Fibroblast of lung (primary cell): ENCODE results near the gene RERE. TPM values are rescaled to one million over a fixed set of nuclear protein-coding genes. Genes with fewer than 3 reads are reported as not detected.

ENCODE experiments used
- DNase-seq, 2 donors: peaks; one replicate each; pipeline versions ENCODE4 v3.0.0 to v3.0.0-alpha.2; 2010; ENCODE audit warnings: low read depth in 2 of 2
- H2AFZ ChIP-seq: 2 replicates; pipeline ENCODE4 v1.5.1; 2012; ENCODE audit warnings: low read length, control low read depth, inconsistent platforms
- H3K27ac ChIP-seq: 2 replicates; pipeline ENCODE4 v1.5.1; 2011; ENCODE audit warnings: low read length, control low read depth; ENCODE audit not compliant: insufficient read depth
- H3K27me3 ChIP-seq: 2 replicates; pipeline ENCODE4 v1.5.1; 2011; ENCODE audit warnings: mild to moderate bottlenecking, low read length; ENCODE audit not compliant: control insufficient read depth, insufficient read depth
- H3K36me3 ChIP-seq: 2 replicates; pipeline ENCODE4 v1.5.1; 2011; ENCODE audit warnings: low read length; ENCODE audit not compliant: control insufficient read depth, insufficient read depth
- H3K4me1 ChIP-seq: 2 replicates; pipeline ENCODE4 v1.5.1; 2011; ENCODE audit warnings: low read length; ENCODE audit not compliant: control insufficient read depth, insufficient read depth; ENCODE audit errors: extremely low read depth
- H3K4me2 ChIP-seq: 2 replicates; pipeline ENCODE4 v1.5.1; 2011; ENCODE audit warnings: low read length, control low read depth; ENCODE audit not compliant: insufficient read depth; ENCODE audit errors: extremely low read depth
- H3K4me3 ChIP-seq, 4 experiments: fragments of 200-600 bp in 1 of 4; sonication (generic) in 1 of 4; replicated peaks in 1 of 4; 2 replicates each; pipeline ENCODE4 v1.5.1; 2011 to 2016; ENCODE audit warnings: low read length in 4 of 4, low read depth in 3 of 4, mild to moderate bottlenecking in 3 of 4, control low read depth in 2 of 4, inconsistent platforms in 1 of 4, mixed read lengths in 1 of 4; ENCODE audit not compliant: insufficient read depth in 1 of 4; ENCODE audit errors: control extremely low read depth in 1 of 4
- H3K79me2 ChIP-seq: 2 replicates; pipeline ENCODE4 v1.5.1; 2012; ENCODE audit warnings: mild to moderate bottlenecking, low read length, inconsistent platforms; ENCODE audit not compliant: control insufficient read depth, insufficient read depth
- H3K9ac ChIP-seq: 2 replicates; pipeline ENCODE4 v1.5.1; 2011; ENCODE audit warnings: mild to moderate bottlenecking, low read length, control low read depth; ENCODE audit not compliant: insufficient read depth
- H3K9me3 ChIP-seq: 2 replicates; pipeline ENCODE4 v1.5.1; 2012; ENCODE audit warnings: low read depth, low read length; ENCODE audit not compliant: control insufficient read depth, insufficient read depth
- H4K20me1 ChIP-seq: 2 replicates; pipeline ENCODE4 v1.5.1; 2011; ENCODE audit warnings: low read length; ENCODE audit not compliant: control insufficient read depth, insufficient read depth; ENCODE audit errors: extremely low read depth
- CTCF ChIP-seq, 2 donors: IDR thresholded peaks in 1 of 2; conservative IDR thresholded peaks in 1 of 2; 1 replicate in 1 of 2; 2 replicates in 1 of 2; pipeline ENCODE4 v1.5.1; 2011 to 2012; ENCODE audit warnings: low read length in 2 of 2, control low read depth in 1 of 2, inconsistent platforms in 1 of 2, low read depth in 1 of 2, mild to moderate bottlenecking in 1 of 2
- EZH2 ChIP-seq: IDR thresholded peaks from 2 replicates; pipeline ENCODE4 v1.5.1; 2012; ENCODE audit warnings: low read length, control low read depth, mild to moderate bottlenecking; ENCODE audit errors: missing control alignments
- polyA plus RNA-seq, 2 donors: library from polyadenylated mRNA; depleted of rRNA in 1 of 2; stranded (reverse) in 1 of 2; unstranded in 1 of 2; fragments of >200 nt; gene quantifications; 2 replicates each; pipeline ENCODE4 v1.2.1, GENCODE V29; 2011 to 2012; ENCODE audit warnings: missing spikeins in 1 of 2
- total RNA-seq: library from RNA; depleted of rRNA; stranded (reverse); fragments of >200 nt; gene quantifications from 2 replicates; pipeline ENCODE4 v1.2.1, GENCODE V29; 2014

The RERE gene
- total and polyA plus RNA-seq, 2 donors (not counting 1 experiment from before 2014, with no cell fraction given) = 3.7 to 51.0 TPM

- no peaks in the 10 kb centered on the region for H3K9me3 ChIP-seq
- H3K36me3 ChIP-seq = no peaks in the 10 kb centered on the region
- H3K27ac ChIP-seq = no peak overlapping the region
- H4K20me1 ChIP-seq = no peaks in the 10 kb centered on the region
- no peak overlapping the region for H2AFZ ChIP-seq
- peaks cover 7% of the 10 kb centered on the region for H3K4me1 ChIP-seq
- H3K4me3 ChIP-seq = no peak overlapping the region
- DNase-seq = no peak
- no peaks in the 10 kb centered on the region for H3K27me3 ChIP-seq
- peaks cover 5% of the 10 kb centered on the region for H3K79me2 ChIP-seq
- TF ChIP-seq EZH2 (no peak), CTCF (conservative IDR thresholded peaks at IDR 0.05 in 1 of 2, IDR thresholded peaks at IDR 0.05 in 1 of 2; ENCODE audit: low read depth in 1 of 2, low read length in 2 of 2) (no peak)
- H3K9ac ChIP-seq = no peak overlapping the region
- no peak overlapping the region for H3K4me2 ChIP-seq
These were observed 143.0 kb downstream of the RERE start for GRCh38 chr1:8674481-8674880.

GRCh38 chr1:8671306-8671917 lies 146.0 kb downstream of the RERE start:
- Histone ChIP-seq H4K20me1 (no peaks in the 10 kb centered on the region), H3K27me3 (no peaks in the 10 kb centered on the region), H3K4me1 (peaks cover 19% of the 10 kb centered on the region), H3K9ac (no peak overlapping the region), H3K36me3 (no peaks in the 10 kb centered on the region), H3K9me3 (no peaks in the 10 kb centered on the region), H2AFZ (no peak overlapping the region), H3K79me2 (peaks cover 14% of the 10 kb centered on the region), H3K27ac (no peak overlapping the region), H3K4me2 (no peak overlapping the region), H3K4me3 (no peak overlapping the region)
- DNase-seq = peak; percentile 62 to 88
- TF ChIP-seq EZH2 (no peak), CTCF (conservative IDR thresholded peaks at IDR 0.05 in 1 of 2, IDR thresholded peaks at IDR 0.05 in 1 of 2; ENCODE audit: low read depth in 1 of 2, low read length in 2 of 2) (peak; percentile 88 to 89)

- peak in 1 of 2 donors; percentile 67 for DNase-seq
- H3K79me2 ChIP-seq = peaks cover 20% of the 10 kb centered on the region
- H2AFZ ChIP-seq = no peak overlapping the region
- peaks cover 28% of the 10 kb centered on the region for H3K4me1 ChIP-seq
- no peaks in the 10 kb centered on the region for H3K27me3 ChIP-seq
- H3K36me3 ChIP-seq = no peaks in the 10 kb centered on the region
- H3K9ac ChIP-seq = no peak overlapping the region
- no peak overlapping the region for H3K27ac ChIP-seq
- TF ChIP-seq CTCF (conservative IDR thresholded peaks at IDR 0.05 in 1 of 2, IDR thresholded peaks at IDR 0.05 in 1 of 2; ENCODE audit: low read depth in 1 of 2, low read length in 2 of 2) (no peak), EZH2 (no peak)
- no peaks in the 10 kb centered on the region for H3K9me3 ChIP-seq
- H4K20me1 ChIP-seq = no peaks in the 10 kb centered on the region
- H3K4me2 ChIP-seq = peak overlapping the region; percentile 37
- H3K4me3 ChIP-seq = no peak overlapping the region
These were observed 147.0 kb downstream of the RERE start for GRCh38 chr1:8670371-8670818.
